K562 (cell line): ENCODE data around the gene PSME1. TPM values are rescaled to one million over a fixed set of nuclear protein-coding genes. Genes with fewer than 3 reads are reported as not detected.

Experiments used
- ATAC-seq: fragments of 200-7000 bp; cut with Tn5 transposase; 3 replicates; pipeline ENCODE4 v1.9.1; 2020; ENCODE audit warnings: moderate library complexity
- BruUV-seq: library from RNA; stranded (reverse); fragments of 400-500 nt; replicated peaks from 2 replicates; lab custom pipeline; 2021; lab: Mats Ljungman, UMichigan
- CTCF ChIA-PET: fragments of 300-600 bp; formaldehyde crosslinking; extraction: SDS; loops from one replicate; lab custom pipeline; 2021; ENCODE audit warnings: low intra/inter-chr PET ratio; lab: Yijun Ruan, JAX
- POLR2A ChIA-PET: fragments of 300-600, 350-650 bp; sonication (Branson Sonifier 250); formaldehyde crosslinking; extraction: SDS; loops from one replicate; lab custom pipeline; 2021; ENCODE audit warnings: antibody characterized with exemption, inconsistent platforms; lab: Yijun Ruan, JAX
- DNase-seq, 4 experiments: peaks; one replicate each; pipeline versions ENCODE4 v3.0.0 to v3.0.0-alpha.2; 2011 to 2018; ENCODE audit warnings: low spot score in 3 of 4, mixed read lengths in 3 of 4; ENCODE audit errors: extremely low read depth in 1 of 4
- FAIRE-seq: peaks from 2 replicates; lab custom pipeline; 2011; peaks lifted over from hg19 to GRCh38; lab: Jason Lieb, UNC
- H2AFZ ChIP-seq: 2 replicates; pipeline ENCODE4 v1.6.0; 2011; ENCODE audit warnings: low read depth, low read length, control low read depth, inconsistent platforms
- H3K27ac ChIP-seq: fragments of 200-600 bp; 3 replicates; pipeline ENCODE4 v1.8.0; 2011; ENCODE audit warnings: low read depth, mild to moderate bottlenecking, control low read depth, inconsistent platforms, low read length, moderate library complexity, mixed read lengths; ENCODE audit errors: extremely low read depth
- H3K27me3 ChIP-seq, 2 experiments: fragments of 300-600 bp in 1 of 2; 2 replicates in 1 of 2; 3 replicates in 1 of 2; pipeline versions ENCODE4 v1.6.0 to v1.8.0; 2011; ENCODE audit warnings: inconsistent platforms in 2 of 2, low read length in 2 of 2, mild to moderate bottlenecking in 1 of 2, mixed read lengths in 1 of 2, moderate library complexity in 1 of 2; ENCODE audit not compliant: control insufficient read depth in 2 of 2, insufficient read depth in 2 of 2
- H3K36me3 ChIP-seq: fragments of 300-600 bp; 3 replicates; pipeline ENCODE4 v1.8.0; 2011; ENCODE audit warnings: mild to moderate bottlenecking, low read length, inconsistent platforms; ENCODE audit not compliant: control insufficient read depth, insufficient read depth
- H3K4me1 ChIP-seq, 2 experiments: fragments of 200-600 bp in 1 of 2; replicated peaks in 1 of 2; 2 replicates in 1 of 2; 3 replicates in 1 of 2; pipeline versions ENCODE4 v1.5.1 to v1.8.0; 2011; ENCODE audit warnings: inconsistent platforms in 2 of 2, low read length in 2 of 2, mild to moderate bottlenecking in 1 of 2, mixed read lengths in 1 of 2, moderate library complexity in 1 of 2; ENCODE audit not compliant: control insufficient read depth in 2 of 2, insufficient read depth in 2 of 2
- H3K4me2 ChIP-seq: 2 replicates; pipeline ENCODE4 v1.6.1; 2011; ENCODE audit warnings: low read length, control low read depth, inconsistent platforms, mixed read lengths; ENCODE audit not compliant: insufficient read depth
- H3K4me3 ChIP-seq: fragments of 200-600 bp; sonication (generic), shearing (Covaris generic); 2 replicates; pipeline ENCODE4 v1.5.1; 2016; ENCODE audit warnings: control low read depth, inconsistent platforms
- H3K79me2 ChIP-seq: fragments of 200-600 bp; 3 replicates; pipeline ENCODE4 v1.8.0; 2011; ENCODE audit warnings: low read length, inconsistent platforms; ENCODE audit not compliant: control insufficient read depth, insufficient read depth
- H3K9ac ChIP-seq, 2 experiments: 2 replicates each; pipeline versions ENCODE4 v1.6.0 to v1.6.1; 2011; ENCODE audit warnings: low read depth in 2 of 2, low read length in 2 of 2, control low read depth in 1 of 2, inconsistent platforms in 1 of 2, mild to moderate bottlenecking in 1 of 2, mixed read lengths in 1 of 2; ENCODE audit not compliant: insufficient read depth in 1 of 2
- H3K9me1 ChIP-seq: one replicate; pipeline ENCODE4 v1.6.0; 2011; ENCODE audit warnings: inconsistent platforms, mild to moderate bottlenecking, low read length, moderate library complexity; ENCODE audit not compliant: control insufficient read depth, insufficient read depth
- H3K9me3 ChIP-seq: replicated peaks from 2 replicates; pipeline ENCODE4 v1.5.1; 2011; ENCODE audit warnings: low read depth, low read length, inconsistent platforms; ENCODE audit not compliant: control insufficient read depth, insufficient read depth
- H4K20me1 ChIP-seq: replicated peaks from 2 replicates; pipeline ENCODE4 v1.6.1; 2011; ENCODE audit warnings: low read length, inconsistent platforms, mixed read lengths; ENCODE audit not compliant: control insufficient read depth, insufficient read depth
- ARID1B ChIP-seq: fragments of 450-650 bp; IDR thresholded peaks from 2 replicates; pipeline ENCODE4 v1.6.1; 2016; ENCODE audit warnings: antibody characterized with exemption, mild to moderate bottlenecking, inconsistent platforms
- BHLHE40 ChIP-seq: IDR thresholded peaks from 2 replicates; pipeline ENCODE4 v1.6.1; 2011; ENCODE audit warnings: low read length, improper control_type of control experiment
- CAMTA2 ChIP-seq: fragments of 250-450 bp; sonication (Bioruptor Pico); conservative IDR thresholded peaks from 2 replicates; pipeline ENCODE4 v1.5.1; 2022
- CEBPB ChIP-seq: fragments of 450-650 bp; IDR thresholded peaks from 2 replicates; pipeline ENCODE4 v1.6.1; 2016; ENCODE audit warnings: missing genetic modification characterization, missing compliant biosample characterization
- CSDE1 ChIP-seq, 2 experiments: fragments of 450-650 bp; IDR thresholded peaks; 2 replicates each; pipeline ENCODE4 v1.6.1; 2016; ENCODE audit warnings: mild to moderate bottlenecking in 1 of 2
- DPF2 ChIP-seq: fragments of 450-650 bp; IDR thresholded peaks from 2 replicates; pipeline ENCODE4 v1.6.1; 2016
- EP400 ChIP-seq: fragments of 450-650 bp; IDR thresholded peaks from 2 replicates; pipeline ENCODE4 v1.6.1; 2017; ENCODE audit warnings: antibody characterized with exemption, mild to moderate bottlenecking, moderate library complexity
- ETV6 ChIP-seq, 3 experiments: fragments of 150-350 bp in 1 of 3; sonication (generic) in 1 of 3; formaldehyde crosslinking in 1 of 3; IDR thresholded peaks; 2 replicates each; pipeline versions ENCODE4 v1.6.1 to v1.8.0; 2014 to 2022; ENCODE audit warnings: borderline replicate concordance in 2 of 3, low read depth in 2 of 3, antibody characterized with exemption in 1 of 3, low read length in 1 of 3, mild to moderate bottlenecking in 1 of 3, missing genetic modification reagents in 1 of 3
- FOXK1 ChIP-seq: sonication (generic); formaldehyde crosslinking; IDR thresholded peaks from 2 replicates; pipeline ENCODE4 v1.8.0; 2022; ENCODE audit warnings: missing genetic modification reagents, mild to moderate bottlenecking, borderline replicate concordance
- GTF2A2 ChIP-seq: IDR thresholded peaks from 2 replicates; pipeline ENCODE4 v1.6.1; 2016; ENCODE audit warnings: mild to moderate bottlenecking, missing genetic modification characterization, missing compliant biosample characterization
- IFI16 ChIP-seq: fragments of 250-450 bp; sonication (Bioruptor Pico); IDR thresholded peaks from 2 replicates; pipeline ENCODE4 v2.1.2; 2022; ENCODE audit warnings: mild to moderate bottlenecking, inconsistent platforms
- KAT8 ChIP-seq: fragments of 450-650 bp; IDR thresholded peaks from 2 replicates; pipeline ENCODE4 v1.6.1; 2016; ENCODE audit warnings: low read depth, mild to moderate bottlenecking
- KLF10 ChIP-seq: fragments of 250-450 bp; sonication (Bioruptor Pico); IDR thresholded peaks from 2 replicates; pipeline ENCODE4 v1.6.1; 2021; ENCODE audit warnings: matching md5 sums
- NFIC ChIP-seq: fragments of 450-650 bp; IDR thresholded peaks from 2 replicates; pipeline ENCODE4 v1.6.1; 2017; ENCODE audit warnings: mild to moderate bottlenecking, inconsistent platforms
- NR3C1 ChIP-seq: sonication (generic); formaldehyde crosslinking; IDR thresholded peaks from 2 replicates; pipeline ENCODE4 v1.8.1; 2022; ENCODE audit warnings: missing genetic modification reagents
- NUFIP1 ChIP-seq: fragments of 450-650 bp; IDR thresholded peaks from 2 replicates; pipeline ENCODE4 v1.6.1; 2018; ENCODE audit not compliant: partially characterized antibody
- PCBP2 ChIP-seq: fragments of 200-400 bp; formaldehyde crosslinking; IDR thresholded peaks from 2 replicates; pipeline ENCODE4 v1.6.1; 2018; ENCODE audit warnings: low read length, low read depth, mild to moderate bottlenecking, moderate library complexity; ENCODE audit not compliant: poor library complexity, severe bottlenecking
- POLR2AphosphoS2 ChIP-seq: IDR thresholded peaks from 2 replicates; pipeline ENCODE4 v1.6.1; 2012; ENCODE audit warnings: low read length, improper control_type of control experiment
- STAT5B ChIP-seq: fragments of 250-450 bp; sonication (Bioruptor Pico); IDR thresholded peaks from 2 replicates; pipeline ENCODE4 v1.8.0; 2021; ENCODE audit warnings: mild to moderate bottlenecking, inconsistent platforms
- TARDBP ChIP-seq: fragments of 450-650 bp; IDR thresholded peaks from 2 replicates; pipeline ENCODE4 v1.6.1; 2016
- ZBTB17 ChIP-seq: fragments of 450-650 bp; formaldehyde crosslinking; IDR thresholded peaks from 2 replicates; pipeline ENCODE4 v1.4.0; 2020; ENCODE audit warnings: mild to moderate bottlenecking
- ZNF121 ChIP-seq: sonication (generic); formaldehyde crosslinking; conservative IDR thresholded peaks from 2 replicates; pipeline ENCODE4 v1.8.0; 2022; ENCODE audit warnings: missing genetic modification reagents
- ZNF655 ChIP-seq: fragments of 250-450 bp; sonication (Bioruptor Pico); IDR thresholded peaks from 2 replicates; pipeline ENCODE4 v1.5.0; 2021
- ZNF785 ChIP-seq: fragments of 250-450 bp; sonication (Bioruptor Pico); IDR thresholded peaks from 2 replicates; pipeline ENCODE4 v1.4.0; 2020; ENCODE audit warnings: mild to moderate bottlenecking
- WGBS: fragments of 100-300 bp; shearing (Covaris generic); methylation state at CpG from one replicate; pipeline ENCODE4 v1.1.6; 2016; ENCODE audit warnings: low coverage, mixed read lengths; ENCODE audit not compliant: insufficient coverage; ENCODE audit errors: missing lambda C conversion rate; 5-methylcytosine and 5-hydroxymethylcytosine counted together
- in situ Hi-C: fragments of 300-500 bp; cut with MboI; formaldehyde crosslinking; loops from 4 replicates; pipeline ENCODE4 v1.15.0; 2018; ENCODE audit warnings: inconsistent platforms, mixed read lengths
- intact Hi-C: fragments of 100-400 bp; cut with micrococcal nuclease; formaldehyde crosslinking; loops from 2 replicates; pipeline ENCODE4 v1.14.2; 2022
- polyA plus RNA-seq, 8 experiments: library from polyadenylated mRNA; depleted of rRNA in 4 of 8; stranded (reverse) in 5 of 8; unstranded in 3 of 8; fragments of >200 nt; fragmentation: Nextera tagmentation in 2 of 8; fragmentation: Illumina TruSeq in 1 of 8; extraction: Ambion mirVana in 2 of 8; extraction: Trizol in 1 of 8; gene quantifications; 2 replicates each; pipeline versions ENCODE4 v1.2.1 to v1.2.3, GENCODE V29; 2011 to 2014; ENCODE audit warnings: inconsistent platforms in 1 of 8, missing spikeins in 1 of 8
- total RNA-seq, 7 experiments: library from RNA; depleted of rRNA in 6 of 7; stranded (reverse); fragments of >200 nt in 6 of 7; fragmentation: Illumina TruSeq in 2 of 7; extraction: Trizol in 2 of 7; gene quantifications; 2 replicates each; pipeline versions ENCODE4 v1.2.1 to v1.2.3, GENCODE V29; 2011 to 2021; ENCODE audit warnings: low replicate concordance in 1 of 7

Gene PSME1
- total and polyA plus RNA-seq, 9 of the 15 experiments (the other 6 are each of a cell fraction or from before 2014, with no cell fraction given): 20.3 to 180 (median 67.5) TPM

GRCh38 chr14:24141097-24141880, 5.3 kb downstream of the PSME1 start, which contains the start of gene EMC9:
TSS of gene EMC9 (minus strand) at chr14:24141591. CDS start at chr14:24141304, 287 bp downstream.
- H3K4me2 ChIP-seq: peak within 1 kb of the TSS; percentile 86
- intact Hi-C loops (loop anchor here (10.0 kb wide), 1 partner anchor 46 kb away; the partner anchor contains the start of gene PCK2), in situ Hi-C loops (no loop called here)
- FAIRE-seq: peak; percentile 97
- H3K27me3 ChIP-seq: no peaks in the 10 kb centered on the region
- no peaks in the 10 kb centered on the region; the same call in 1 of the 2 replicates for H4K20me1 ChIP-seq
- CTCF ChIA-PET: no interaction called here
- H3K9me3 ChIP-seq: no peaks in the 10 kb centered on the region
- 0% methylated on average over 30 of the region's 65 CpGs for WGBS
- H3K4me1 ChIP-seq: peaks cover 31 to 43% of the 10 kb centered on the region in 2 experiments; a peak in 4 of 5 replicates
- peaks cover 5% of the 10 kb centered on the region for H3K9me1 ChIP-seq
- DNase-seq: peak; percentile 94 to 98 (median 95)
- peaks cover 43% of the 10 kb centered on the region for H3K79me2 ChIP-seq
- H3K9ac ChIP-seq: peak within 1 kb of the TSS; percentile 79 to 95
- H2AFZ ChIP-seq: peak within 1 kb of the TSS; percentile 93
- POLR2A ChIA-PET: interaction anchor here (0.5 to 1.3 kb wide), 11 partner anchors 9 to 108 kb away, joined by 3 to 4 read pairs (median 3); partner anchors contain the start of genes PCK2 and TM9SF1
- peak within 1 kb of the TSS; percentile 83 for H3K4me3 ChIP-seq
- H3K27ac ChIP-seq: peak within 1 kb of the TSS; percentile 87
- BruUV-seq: TSS peak; percentile 33
- H3K36me3 ChIP-seq: peaks cover 47% of the 10 kb centered on the region
- ATAC-seq: peak; percentile 95
- TF ChIP-seq ZNF655 (no peak), KAT8 (no peak), EP400 (peak; percentile 81), ZNF785 (CRISPR knock-in tag) (no peak), KLF10 (CRISPR knock-in tag) (no peak), ETV6 (IDR thresholded peaks at IDR 0.05; ENCODE audit: borderline replicate concordance in 1 of 2, low read depth in 2 of 2, low read length in 1 of 2) (no peak), ETV6 (CRISPR knock-in tag; IDR thresholded peaks at IDR 0.05; ENCODE audit: borderline replicate concordance) (no peak), IFI16 (no peak), POLR2AphosphoS2 (no peak), BHLHE40 (no peak), DPF2 (no peak), TARDBP (no peak), CSDE1 (IDR thresholded peaks at IDR 0.05) (no peak), PCBP2 (no peak), NFIC (no peak), GTF2A2 (tag) (no peak), STAT5B (no peak), FOXK1 (no peak), ZNF121 (CRISPR knock-in tag) (no peak), ZBTB17 (CRISPR knock-in tag) (peak; percentile 97), CEBPB (tag) (no peak), NR3C1 (CRISPR knock-in tag) (no peak), CAMTA2 (no peak), ARID1B (0 out of 2 replicates have a peak, but pooled peaks have one; percentile 5), NUFIP1 (no peak)
